ENCODE data around the gene PLCB1.
"Not testable (repeated sequence)": the region's sequence is repeated elsewhere in the genome, so short reads cannot be mapped to it uniquely, and the experiment has no call there.

Gene PLCB1

DNA sequence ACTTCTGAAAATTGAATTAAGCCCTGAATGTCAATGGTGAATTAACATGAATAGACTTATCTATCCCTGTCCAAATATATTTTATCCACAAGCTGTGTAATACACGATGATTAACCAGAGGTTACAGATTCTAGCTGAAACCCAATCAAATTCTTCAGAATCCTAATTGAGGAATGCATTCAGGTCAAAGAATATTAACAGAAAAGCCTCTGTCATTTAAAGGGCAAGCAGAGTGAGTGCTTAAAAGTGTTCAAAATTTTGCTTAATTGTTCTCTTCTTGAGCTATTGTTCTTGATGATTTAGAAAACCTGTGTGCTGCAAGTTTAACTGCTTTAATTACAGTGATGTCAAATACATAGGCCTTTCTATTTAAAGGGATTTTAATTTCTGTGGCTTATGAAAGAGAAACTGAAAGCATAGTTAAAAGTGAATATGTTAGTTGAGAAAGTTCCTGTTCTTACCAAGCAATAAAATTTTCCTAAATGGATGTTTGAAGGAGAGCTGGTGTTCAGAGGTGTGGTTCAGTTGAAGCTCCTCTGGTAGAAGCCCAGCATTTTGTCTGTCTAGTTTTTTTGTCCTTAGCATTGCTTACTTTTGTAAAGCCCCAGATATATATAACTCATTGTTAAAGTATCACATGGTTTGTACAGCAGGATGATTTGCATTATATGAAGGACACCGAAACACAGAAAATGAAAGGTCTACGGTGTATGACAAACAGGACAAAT, 470.5 kb downstream of the PLCB1 start:
- no peak for DNase-seq (ENCODE audit: low spot score)

DNA sequence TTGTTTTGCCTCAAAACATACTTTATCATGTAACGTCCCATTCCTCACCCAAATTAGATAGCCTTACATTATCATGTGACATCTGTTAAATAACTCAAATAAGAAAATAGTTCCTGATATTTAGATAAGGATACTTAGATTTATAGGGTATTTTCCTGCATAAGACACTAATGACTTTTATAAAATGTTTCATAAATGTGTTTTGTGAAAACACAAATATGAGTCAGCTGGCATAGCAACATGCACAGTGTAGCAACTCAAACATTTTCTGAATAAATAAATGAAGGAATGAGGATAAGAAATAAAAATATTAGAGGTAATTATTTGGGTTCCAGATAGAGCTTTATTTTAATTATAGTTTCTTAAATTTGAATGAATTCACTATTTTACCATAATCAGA, 476.4 kb downstream of the PLCB1 start:
- no peak for DNase-seq (ENCODE audit: low spot score)

GRCh38 chr20:8616792-8617191, 484.7 kb downstream of the PLCB1 start:
- DNase-seq (ENCODE audit: low spot score) = no peak

- no peak for DNase-seq (ENCODE audit: low spot score)
These were observed 488.9 kb downstream of the PLCB1 start for GRCh38 chr20:8621001-8621400.

DNA sequence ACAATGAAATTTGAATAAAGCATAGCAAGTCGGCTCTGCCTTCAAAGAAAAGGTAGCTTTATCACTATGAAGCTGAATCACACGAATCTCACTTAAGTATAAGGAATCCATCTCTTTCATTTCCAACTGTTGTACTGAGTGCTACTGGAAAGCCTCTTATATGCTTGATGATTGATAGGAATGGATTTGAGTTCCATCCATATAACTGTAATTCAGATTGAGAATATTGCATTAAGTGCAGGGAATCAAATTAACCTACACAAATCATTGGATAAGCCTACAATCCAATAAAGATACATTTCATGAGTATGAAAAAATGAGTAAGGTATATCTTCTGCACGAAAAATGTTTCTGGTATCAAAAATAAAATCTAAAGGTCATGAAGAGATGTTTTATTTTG, 492.0 kb downstream of the PLCB1 start:
- no peak for DNase-seq (ENCODE audit: low spot score)

DNA sequence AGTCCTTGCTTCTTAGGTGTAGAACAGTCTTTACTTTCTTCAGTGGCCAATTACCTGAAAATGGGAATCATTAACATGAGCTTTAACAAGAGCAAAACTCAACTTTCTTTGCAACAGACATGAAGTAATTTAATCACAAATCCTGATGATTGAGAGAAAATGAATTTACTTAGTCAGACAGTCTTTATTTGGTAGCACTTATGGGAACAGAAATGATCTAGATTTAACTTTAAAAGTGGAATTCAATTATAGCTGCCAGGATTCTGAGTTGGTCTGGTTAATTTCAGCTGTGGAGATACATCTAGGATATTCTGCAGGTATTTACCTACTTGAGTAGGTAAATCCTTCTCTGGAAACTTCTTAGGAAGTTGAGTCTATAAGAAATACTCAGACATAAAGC, 492.6 kb downstream of the PLCB1 start:
- DNase-seq (ENCODE audit: low spot score) = no peak

DNA sequence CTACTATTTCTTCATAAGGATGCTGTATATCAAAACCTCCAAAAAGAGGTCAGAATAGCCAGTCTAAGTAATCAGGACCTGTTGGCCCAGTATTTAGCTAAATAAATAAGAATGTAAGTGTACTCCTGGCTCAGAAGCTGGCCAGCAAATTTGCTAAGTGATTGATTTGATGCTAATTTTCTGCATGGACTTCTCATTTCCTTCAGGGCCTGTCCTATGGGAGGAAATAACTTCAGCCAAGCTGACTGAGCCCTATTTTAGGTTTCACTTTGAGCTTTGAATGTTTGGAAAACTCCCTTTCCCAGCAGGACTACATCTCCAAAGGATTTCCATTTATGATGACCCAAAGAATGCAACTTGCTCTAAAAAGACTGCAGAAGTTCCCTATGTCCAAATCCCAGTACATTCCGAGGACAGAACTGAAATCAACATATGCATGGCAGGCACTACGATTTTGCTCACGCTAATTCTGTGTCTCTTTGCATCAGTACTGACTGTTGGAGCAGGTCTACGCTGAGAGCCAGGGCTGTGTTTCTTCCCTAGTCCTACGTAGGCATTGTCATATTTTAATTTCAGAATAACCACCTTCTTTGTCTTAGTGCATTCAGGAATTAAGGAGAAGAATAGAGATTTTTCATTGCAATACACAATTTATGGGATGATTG, 495.4 kb downstream of the PLCB1 start:
- DNase-seq (ENCODE audit: low spot score) = no peak

DNA sequence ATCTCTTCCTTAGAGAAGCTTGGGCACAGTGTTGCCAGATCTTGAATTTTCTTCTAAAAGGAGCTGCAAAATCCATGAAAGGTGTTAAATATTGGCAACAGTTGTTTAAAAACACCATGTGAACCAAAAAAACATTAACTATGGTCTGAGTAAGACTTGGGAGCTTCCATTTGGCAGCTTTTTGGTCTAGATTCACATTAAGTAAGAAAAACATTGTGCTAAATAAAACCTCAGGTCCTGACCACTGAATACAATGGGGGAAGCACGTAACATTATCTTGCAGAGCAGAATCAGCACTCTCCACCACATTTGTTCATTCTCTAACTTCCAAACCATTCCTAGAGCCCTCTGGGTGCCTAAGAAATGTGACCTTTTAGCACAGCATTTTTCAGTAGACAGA, 499.2 kb downstream of the PLCB1 start:
- DNase-seq (ENCODE audit: low spot score) = no peak

DNA sequence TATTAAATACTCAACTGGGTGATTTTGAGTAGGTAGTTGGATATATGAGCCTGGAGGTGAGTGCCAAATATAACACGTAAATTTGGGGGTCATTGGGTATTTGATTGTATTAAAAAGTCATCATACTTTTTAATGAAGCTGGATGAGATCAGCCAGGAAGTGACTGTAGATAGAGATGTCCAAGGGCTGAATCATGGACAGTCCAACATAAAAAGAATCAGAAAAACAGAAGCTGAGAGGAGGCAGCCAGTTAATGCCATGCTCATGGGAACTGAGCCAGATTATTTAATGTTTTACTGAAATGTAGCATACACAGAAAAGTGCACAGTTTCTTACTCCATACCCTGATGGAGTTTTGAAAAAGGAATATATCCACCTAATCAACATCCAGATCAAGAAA, 501.3 kb downstream of the PLCB1 start:
- DNase-seq (ENCODE audit: low spot score) = no peak

- no peak for DNase-seq (ENCODE audit: low spot score)
These were observed 503.0 kb downstream of the PLCB1 start for GRCh38 chr20:8635048-8635572.

DNA sequence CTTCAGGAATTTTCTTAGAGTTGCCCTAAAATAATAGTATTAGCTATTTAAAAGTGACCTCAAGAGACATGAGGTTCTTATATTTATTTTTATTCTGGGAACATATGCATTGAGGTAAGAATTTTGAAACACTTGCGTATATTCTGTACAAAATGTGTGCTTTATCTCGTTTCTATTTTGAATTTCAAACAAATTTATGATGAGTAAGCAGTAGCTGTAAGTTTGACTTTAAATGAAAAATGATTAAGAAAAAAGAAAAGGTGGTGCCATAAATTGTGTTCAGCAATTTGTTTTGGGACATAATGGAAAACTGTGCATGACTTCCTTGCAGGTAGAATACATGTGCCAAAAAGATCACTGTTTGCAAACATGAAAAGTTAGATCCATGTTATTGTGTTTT, 503.8 kb downstream of the PLCB1 start:
- DNase-seq (ENCODE audit: low spot score) = no peak

DNA sequence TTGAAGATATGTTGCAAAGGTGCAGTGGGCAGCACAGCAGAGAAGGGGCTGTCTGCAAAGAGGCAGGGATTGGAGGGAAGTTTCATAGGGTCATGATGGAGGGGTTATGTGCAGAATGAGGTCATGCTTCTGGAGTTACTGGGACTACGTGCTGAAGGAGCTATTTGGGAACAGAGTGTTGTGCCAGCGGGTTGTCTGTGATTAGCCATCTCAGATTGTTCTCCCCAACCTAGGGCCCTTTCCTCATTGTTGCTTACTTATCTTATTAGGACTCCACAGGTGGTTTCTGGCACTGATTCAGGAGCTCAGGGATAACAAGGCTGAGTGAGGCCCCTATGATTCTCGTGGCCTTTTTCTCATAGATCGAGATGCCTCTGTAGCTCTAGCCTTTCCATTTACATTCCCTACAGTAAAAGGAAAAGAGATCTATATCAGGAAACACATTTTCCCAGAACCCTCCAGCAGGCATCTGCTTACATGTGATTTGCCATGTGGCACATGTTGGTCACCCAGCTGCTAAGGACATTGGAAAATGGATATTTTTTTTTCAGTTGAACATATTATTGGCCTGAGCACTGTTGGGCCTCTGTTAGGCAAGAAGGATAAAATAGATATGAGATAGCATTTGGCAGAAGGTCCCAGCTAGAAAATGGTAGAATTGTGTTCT, 507.2 kb downstream of the PLCB1 start:
- DNase-seq (ENCODE audit: low spot score) = no peak

DNA sequence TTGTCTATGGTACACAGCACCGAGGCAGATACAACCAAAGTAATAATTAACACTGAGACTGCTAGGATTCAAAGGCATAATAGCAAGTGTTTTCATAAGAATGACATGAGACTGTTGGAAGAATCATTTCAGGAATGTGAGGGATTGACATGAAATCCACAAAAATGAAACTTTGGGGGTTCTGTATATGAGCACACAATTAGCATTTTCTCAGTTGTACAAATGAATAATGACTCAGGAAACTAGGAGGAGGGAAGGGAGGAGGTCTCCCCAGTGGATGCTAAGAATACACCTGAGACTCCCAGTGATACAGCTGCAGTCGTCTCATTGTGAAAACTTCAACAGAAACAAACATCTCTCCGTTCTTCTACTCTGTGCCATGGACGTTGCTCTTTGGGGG, 508.4 kb downstream of the PLCB1 start:
- no peak for DNase-seq (ENCODE audit: low spot score)

DNA sequence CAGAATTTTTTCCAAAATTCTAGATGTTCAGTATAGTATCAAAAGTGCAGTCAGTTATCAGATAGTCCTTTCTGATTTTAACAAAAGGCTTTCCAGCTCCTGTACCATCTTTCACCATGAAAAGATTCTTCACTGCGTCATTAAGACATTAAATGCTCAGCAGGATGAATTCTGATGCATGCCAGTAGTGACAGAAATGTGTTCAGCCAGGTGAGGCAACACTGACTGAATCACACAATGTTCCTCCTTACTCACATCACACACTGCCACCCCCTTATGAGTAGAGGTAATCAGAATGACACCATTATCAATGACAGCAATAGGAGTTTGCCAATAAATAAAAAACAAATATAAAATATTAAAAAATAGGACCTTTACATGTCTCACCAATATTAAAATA, 510.2 kb downstream of the PLCB1 start:
- DNase-seq (ENCODE audit: low spot score) = no peak

- not testable (repeated sequence) for DNase-seq (ENCODE audit: low spot score)
These were observed 512.4 kb downstream of the PLCB1 start for GRCh38 chr20:8644468-8644867.

GRCh38 chr20:8645326-8645725, 513.3 kb downstream of the PLCB1 start:
- no peak for DNase-seq (ENCODE audit: low spot score)

GRCh38 chr20:8646033-8646441, 514.0 kb downstream of the PLCB1 start:
- DNase-seq (ENCODE audit: low spot score) = no peak

DNA sequence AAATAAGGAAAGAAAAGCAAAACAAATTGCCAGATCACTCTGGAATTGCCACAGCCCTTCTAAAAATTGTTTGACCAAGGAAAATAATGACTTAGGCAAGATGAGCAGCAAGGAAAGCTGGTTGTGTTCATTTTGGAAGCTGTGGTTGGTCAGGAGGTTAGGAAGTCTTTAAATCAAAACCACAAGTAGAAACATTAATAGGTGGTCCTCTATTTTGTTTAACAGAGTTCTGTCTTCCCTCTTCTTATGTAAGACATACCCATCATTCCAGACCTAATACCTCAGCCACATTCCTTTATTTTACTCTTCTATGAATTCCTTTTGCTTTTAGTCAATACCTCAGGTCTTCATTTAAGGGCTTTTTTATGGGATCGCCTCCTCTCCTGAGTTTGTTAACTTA, 514.6 kb downstream of the PLCB1 start:
- DNase-seq (ENCODE audit: low spot score) = no peak

- no peak for DNase-seq (ENCODE audit: low spot score)
These were observed 515.9 kb downstream of the PLCB1 start for GRCh38 chr20:8647961-8648441.

DNA sequence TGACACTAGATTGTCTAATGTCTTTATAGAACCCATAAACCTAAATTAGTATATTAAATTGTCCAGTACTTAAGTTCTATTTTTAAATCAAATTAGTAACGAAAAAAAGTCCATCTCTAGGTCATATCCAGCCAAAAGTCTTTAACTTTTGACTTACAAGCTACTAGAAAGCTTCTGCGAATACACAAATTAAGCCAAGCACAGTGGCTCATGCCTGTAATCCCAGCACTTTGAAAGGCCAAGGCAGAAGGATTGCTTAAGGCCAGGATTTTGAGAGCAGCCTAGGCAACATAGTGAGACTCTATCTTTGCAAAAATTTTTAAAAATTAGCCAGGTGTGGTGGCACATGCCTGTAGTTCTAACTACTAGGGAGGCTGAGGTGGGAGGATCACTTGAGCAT, 516.4 kb downstream of the PLCB1 start:
- DNase-seq (ENCODE audit: low spot score) = no peak

GRCh38 chr20:8652396-8652795, 520.3 kb downstream of the PLCB1 start:
- DNase-seq (ENCODE audit: low spot score) = no peak

DNA sequence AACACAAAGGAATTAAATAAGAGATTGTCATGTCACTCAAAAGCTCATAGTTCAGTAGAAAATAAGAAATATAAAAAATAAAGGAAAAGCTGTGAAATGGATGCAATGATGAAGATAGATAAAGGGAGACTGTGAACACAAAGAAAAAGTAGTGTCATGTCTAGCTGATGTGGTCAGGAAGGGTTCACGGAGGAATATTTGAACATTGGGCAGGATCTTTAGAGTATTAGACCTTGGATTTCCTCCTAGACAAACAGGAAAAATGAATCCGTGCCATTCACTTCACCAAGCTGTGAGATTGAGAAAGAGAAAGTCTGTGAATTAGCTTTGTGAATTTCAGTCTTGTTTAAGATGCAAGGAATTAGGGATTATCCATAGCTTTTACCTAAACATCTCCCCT, 522.4 kb downstream of the PLCB1 start:
- DNase-seq (ENCODE audit: low spot score) = no peak

DNA sequence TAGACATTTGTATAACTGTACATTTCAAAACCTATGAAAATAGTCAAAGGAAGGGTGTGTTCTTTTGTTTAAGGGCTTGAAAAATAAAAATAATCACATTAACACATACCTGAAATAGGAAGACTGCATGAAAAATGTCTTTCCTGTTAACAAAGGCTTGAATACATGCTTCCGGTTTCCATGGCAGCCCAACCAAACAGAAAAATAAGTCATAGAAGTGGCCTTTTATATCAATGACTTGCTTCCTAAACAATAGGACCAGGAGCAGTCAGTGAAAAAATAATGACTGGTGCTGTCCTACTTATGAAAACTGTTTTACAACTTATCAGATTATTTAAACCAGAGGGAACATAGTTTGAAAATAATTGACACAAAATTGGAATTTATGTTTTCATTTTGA, 524.3 kb downstream of the PLCB1 start:
- DNase-seq (ENCODE audit: low spot score) = no peak

All from CD4-positive, alpha-beta T cell treated with Interleukin-2 at 100 ng/mL for 4 hours (primary cell).